A549 treated with Hydrocortisone at 1 μM for 4 hours (cell line): ENCODE data around the gene OSBPL2. TPM values are rescaled to one million over a fixed set of nuclear protein-coding genes. Genes with fewer than 3 reads are reported as not detected.

Experiments
- total RNA-seq: library from RNA; stranded (reverse); fragments of 200-300 nt; extraction: Qiagen RNA extraction; gene quantifications from 5 replicates; pipeline ENCODE4 v1.2.3, GENCODE V29; 2022

OSBPL2 gene
- total RNA-seq: 17.8 to 19.6 TPM (median 18.4 TPM) in 5 replicates

GRCh38 chr20:62237801-62238568 lies at the start of gene OSBPL2:
OSBPL2 (plus strand) TSS chr20:62238521; CDS start chr20:62256185, 17,664 bp downstream.

GRCh38 chr20:62219992-62220665 lies 18.2 kb upstream of the OSBPL2 start, which contains the start of gene HRH3:
HRH3 (minus strand) TSS chr20:62220278; CDS start chr20:62219970, 308 bp downstream.

DNA sequence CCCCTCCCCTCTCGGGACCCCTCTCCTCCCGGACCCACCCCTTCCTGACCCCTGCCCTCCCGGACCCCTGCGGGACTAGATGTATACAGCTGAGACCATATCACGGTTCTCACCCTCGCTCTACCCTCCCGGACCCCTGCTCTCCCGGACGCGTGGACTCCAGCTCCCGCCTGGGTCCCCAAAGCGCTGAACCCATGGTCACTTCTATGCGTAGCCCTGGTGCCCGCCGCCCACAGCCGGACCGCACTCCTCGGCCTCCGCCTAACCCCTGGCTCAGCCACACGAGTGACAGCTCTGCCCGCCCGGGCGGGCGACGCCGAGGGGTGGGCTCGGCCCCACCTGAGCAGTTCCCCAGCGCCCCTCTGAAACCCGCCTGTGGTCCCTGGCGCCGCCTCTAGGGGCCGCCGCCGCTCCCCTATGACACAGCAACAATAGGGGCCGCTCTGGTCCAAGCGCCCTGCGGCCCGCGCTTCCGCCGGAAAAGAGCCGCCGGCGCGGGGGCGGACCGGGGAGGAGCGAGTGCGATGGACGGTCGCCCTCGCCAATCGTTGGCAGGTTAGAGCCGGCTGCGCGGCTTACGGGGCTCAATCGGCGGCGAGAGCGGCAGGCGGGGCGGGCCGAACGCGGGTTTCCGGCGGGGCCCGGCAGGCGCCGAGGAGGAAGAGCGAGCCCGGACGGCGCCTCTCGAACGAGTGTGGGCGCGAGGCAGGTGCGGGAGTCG lies 64.2 kb downstream of the OSBPL2 start, which contains the start of gene ADRM1:
Gene ADRM1, plus strand, starts transcription at position 657 of the 721 bp plus-strand sequence. CDS start 572 bp downstream, outside the sequence.

Other genes with a start within 250 kb of the OSBPL2 start
- 13.9 to 18.9 TPM (median 16.9 TPM) in 5 replicates for gene TAF4, start 172.6 kb upstream of the OSBPL2 start, total RNA-seq
- gene LSM14B, start 116.0 kb upstream of the OSBPL2 start, total RNA-seq: 24.6 to 26.7 TPM (median 24.9 TPM) in 5 replicates
- gene PSMA7, start 95.1 kb upstream of the OSBPL2 start, total RNA-seq: 485 to 562 TPM (median 551 TPM) in 5 replicates
- gene SS18L1, start 94.8 kb upstream of the OSBPL2 start, total RNA-seq: 8.1 to 9.5 TPM (median 9.0 TPM) in 5 replicates
- gene MTG2, start 55.5 kb upstream of the OSBPL2 start, total RNA-seq: 33.3 to 41.8 TPM (median 36.8 TPM) in 5 replicates
- gene HRH3, start 18.2 kb upstream of the OSBPL2 start, total RNA-seq: not detected in 5 replicates
- gene ADRM1, start 64.5 kb downstream of the OSBPL2 start, total RNA-seq: 161 to 183 TPM (median 177 TPM) in 5 replicates
- gene LAMA5, start 128.8 kb downstream of the OSBPL2 start, total RNA-seq: 313 to 453 TPM (median 400 TPM) in 5 replicates
- gene RPS21, start 148.6 kb downstream of the OSBPL2 start, total RNA-seq: 2,384 to 3,109 TPM (median 2,755 TPM) in 5 replicates
- gene CABLES2, start 168.8 kb downstream of the OSBPL2 start, total RNA-seq: 4.4 to 6.4 TPM (median 5.7 TPM) in 5 replicates
- 0.62 to 1.3 TPM (median 0.98 TPM) in 5 replicates for gene RBBP8NL, start 189.0 kb downstream of the OSBPL2 start, total RNA-seq
- gene GATA5, start 237.5 kb downstream of the OSBPL2 start, total RNA-seq: 0.45 to 0.82 TPM (median 0.71 TPM) in 5 replicates